Activated T-cell treated with anti-CD3 and anti-CD28 coated beads, Interleukin-2, amount 50 U/mL, for 4 hours (primary cell): Measurements from ENCODE around the gene SDK1. TPM values are rescaled to one million over a fixed set of nuclear protein-coding genes. Genes with fewer than 3 reads are reported as not detected.

Source experiments
- ATAC-seq, 2 donors: fragments of 200-7000 bp; cut with Tn5 transposase; one replicate each; pipeline ENCODE4 v1.10.0; 2021
- DNase-seq: peaks from one replicate; pipeline ENCODE4 v3.0.0-alpha.2; 2020
- H3K27me3 Mint-ChIP-seq: one replicate; pipeline ENCODE4 v1.8.0; 2021; ENCODE audit warnings: low read depth, mixed read lengths
- H3K36me3 Mint-ChIP-seq: one replicate; pipeline ENCODE4 v1.8.0; 2022; ENCODE audit warnings: mixed read lengths; ENCODE audit not compliant: insufficient read depth
- H3K4me1 Mint-ChIP-seq: one replicate; pipeline ENCODE4 v1.8.0; 2021; ENCODE audit warnings: low read depth, mixed read lengths
- H3K4me3 Mint-ChIP-seq: one replicate; pipeline ENCODE4 v1.8.0; 2021; ENCODE audit warnings: mild to moderate bottlenecking, moderate library complexity, mixed read lengths
- H3K9me3 Mint-ChIP-seq: one replicate; pipeline ENCODE4 v1.8.0; 2021; ENCODE audit warnings: mixed read lengths
- total RNA-seq, 3 donors: library from RNA; stranded (reverse); gene quantifications; one replicate each; pipeline ENCODE4 v1.2.1, GENCODE V29; 2021

SDK1 gene
- total RNA-seq, 3 donors from 2014 or later = 0.05 to 0.79 (median 0.40) TPM

DNA sequence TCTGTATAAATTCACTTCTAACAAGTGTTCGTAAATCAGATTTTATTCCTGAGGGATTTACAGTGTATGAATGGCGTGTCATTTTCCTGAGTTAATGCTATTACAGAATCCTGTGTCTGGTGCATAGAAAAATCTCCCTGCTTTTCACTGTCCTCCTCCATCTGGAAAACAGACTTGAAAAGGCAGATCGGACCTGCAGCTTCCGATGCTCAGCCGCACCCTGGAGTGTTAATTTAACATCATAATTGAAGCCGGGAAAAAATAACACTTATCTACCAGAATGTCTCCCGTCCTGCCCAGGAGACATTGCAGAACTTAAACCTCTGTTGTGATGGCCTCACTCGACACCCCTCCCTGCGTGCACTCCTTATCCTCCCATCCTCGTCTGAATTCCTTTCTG lies 939.0 kb downstream of the SDK1 start:
- peaks cover 4% of the 10 kb centered on the region for H3K9me3 Mint-ChIP-seq
- peaks cover 2% of the 10 kb centered on the region for H3K36me3 Mint-ChIP-seq
- peaks cover 4% of the 10 kb centered on the region for H3K4me1 Mint-ChIP-seq
- ATAC-seq (no peak), DNase-seq (no peak)
- H3K4me3 Mint-ChIP-seq = no peak overlapping the region
- H3K27me3 Mint-ChIP-seq = no peaks in the 10 kb centered on the region

- Mint-ChIP-seq H3K4me3 (no peak overlapping the region), H3K36me3 (peaks cover 2% of the 10 kb centered on the region), H3K27me3 (no peaks in the 10 kb centered on the region), H3K9me3 (peaks cover 5% of the 10 kb centered on the region), H3K4me1 (peaks cover 4% of the 10 kb centered on the region)
- ATAC-seq (no peak), DNase-seq (no peak)
Observed at GRCh38 chr7:4240520-4241303, 939.7 kb downstream of the SDK1 start.

GRCh38 chr7:4241304-4241612 lies 940.2 kb downstream of the SDK1 start:
- ATAC-seq (no peak), DNase-seq (no peak)
- Mint-ChIP-seq H3K27me3 (no peaks in the 10 kb centered on the region), H3K4me1 (peaks cover 4% of the 10 kb centered on the region), H3K4me3 (no peak overlapping the region), H3K36me3 (peaks cover 2% of the 10 kb centered on the region), H3K9me3 (peaks cover 5% of the 10 kb centered on the region)

DNA sequence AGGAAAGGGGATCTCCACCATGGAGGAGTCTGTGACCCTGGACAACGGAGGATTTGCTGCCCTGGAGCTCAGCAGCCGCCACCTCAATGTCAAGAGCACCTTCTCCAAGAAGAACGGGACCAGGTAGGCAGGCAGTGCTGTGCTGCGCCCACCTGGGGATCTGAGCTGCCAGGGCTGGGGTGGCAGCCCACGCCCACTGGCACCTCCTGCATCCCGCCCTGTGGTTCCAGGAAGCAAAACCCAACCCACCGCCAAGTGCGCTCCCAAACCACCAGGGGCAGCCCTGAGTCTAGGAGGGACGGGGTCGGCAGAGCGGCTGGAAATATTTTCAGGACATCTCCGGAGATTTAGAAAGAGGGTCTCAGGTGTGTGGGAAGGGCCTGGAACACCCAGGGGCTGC lies 940.7 kb downstream of the SDK1 start:
- ATAC-seq = no peak
- no peaks in the 10 kb centered on the region for H3K27me3 Mint-ChIP-seq
- DNase-seq = no peak
- no peak overlapping the region for H3K4me3 Mint-ChIP-seq
- peaks cover 2% of the 10 kb centered on the region for H3K36me3 Mint-ChIP-seq
- peaks cover 5% of the 10 kb centered on the region for H3K9me3 Mint-ChIP-seq
- peaks cover 4% of the 10 kb centered on the region for H3K4me1 Mint-ChIP-seq

DNA sequence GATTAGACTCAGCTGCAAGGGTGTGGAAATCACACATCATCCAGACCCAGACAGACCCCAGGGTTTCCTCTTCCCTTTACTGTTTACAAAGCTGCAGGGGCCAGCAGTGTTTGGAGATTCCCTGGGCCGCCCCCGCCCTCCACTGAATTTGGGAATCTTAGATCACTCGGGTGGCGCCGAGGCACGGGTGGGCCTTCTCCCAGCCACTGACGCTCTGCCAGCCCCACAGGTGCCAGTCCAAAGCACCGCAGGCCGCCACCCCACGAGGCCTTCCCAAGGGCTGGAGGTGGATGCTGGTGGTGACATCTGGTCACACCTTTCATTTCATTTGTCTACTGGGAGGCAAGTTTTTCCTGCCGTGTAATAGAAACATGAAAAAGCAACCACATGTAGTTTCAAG lies 941.7 kb downstream of the SDK1 start:
- ATAC-seq = no peak
- DNase-seq = no peak
- Mint-ChIP-seq H3K4me3 (no peak overlapping the region), H3K9me3 (peaks cover 5% of the 10 kb centered on the region), H3K4me1 (peaks cover 4% of the 10 kb centered on the region), H3K27me3 (no peaks in the 10 kb centered on the region), H3K36me3 (peaks cover 2% of the 10 kb centered on the region)

DNA sequence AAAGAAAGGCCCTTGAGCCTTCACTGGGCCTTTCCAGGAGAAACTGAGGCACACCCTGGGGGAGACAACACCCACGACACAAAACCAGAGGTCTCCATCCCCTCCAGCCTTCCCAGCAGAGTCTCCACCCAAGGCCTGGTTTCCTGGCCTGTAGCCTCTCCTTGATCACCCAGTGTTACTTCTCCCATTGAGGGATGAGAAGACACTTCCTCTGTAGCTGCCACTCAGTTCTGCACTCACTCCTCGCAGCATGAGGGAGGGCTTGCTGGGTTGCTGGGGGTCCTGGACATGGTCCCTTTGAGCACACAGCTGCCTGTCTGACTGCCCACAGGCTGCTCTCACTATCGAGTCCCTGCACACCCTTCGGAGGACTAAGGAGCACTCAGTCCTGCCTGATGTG lies 943.0 kb downstream of the SDK1 start:
- DNase-seq = no peak
- H3K27me3 Mint-ChIP-seq = no peaks in the 10 kb centered on the region
- peaks cover 4% of the 10 kb centered on the region for H3K4me1 Mint-ChIP-seq
- H3K4me3 Mint-ChIP-seq = no peak overlapping the region
- ATAC-seq = no peak
- H3K9me3 Mint-ChIP-seq = peaks cover 5% of the 10 kb centered on the region
- H3K36me3 Mint-ChIP-seq = peaks cover 2% of the 10 kb centered on the region

DNA sequence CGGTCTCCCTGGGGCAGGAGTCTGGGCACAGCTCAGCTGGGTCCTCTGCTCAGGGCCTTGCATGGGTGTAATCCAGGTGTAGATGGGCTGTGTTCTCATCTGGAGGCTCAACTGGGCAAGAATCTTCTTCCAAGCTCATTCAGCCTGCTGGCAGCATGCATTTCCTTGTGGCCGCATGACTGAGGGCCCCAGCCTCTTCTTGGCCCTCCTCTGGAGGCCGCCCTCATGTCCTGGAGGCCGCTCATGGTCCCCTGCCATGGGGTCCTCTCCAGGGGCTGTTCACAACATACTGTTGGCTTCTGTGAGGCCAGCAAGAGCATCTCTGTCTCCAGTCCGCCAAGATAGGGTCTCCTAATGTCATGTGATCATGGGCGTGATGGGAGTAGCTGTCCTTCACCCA lies 943.6 kb downstream of the SDK1 start:
- Mint-ChIP-seq H3K4me3 (no peak overlapping the region), H3K4me1 (peaks cover 4% of the 10 kb centered on the region), H3K9me3 (peaks cover 5% of the 10 kb centered on the region), H3K27me3 (no peaks in the 10 kb centered on the region), H3K36me3 (peaks cover 2% of the 10 kb centered on the region)
- ATAC-seq (no peak), DNase-seq (no peak)

GRCh38 chr7:4245135-4245865 lies 944.2 kb downstream of the SDK1 start:
- peaks cover 5% of the 10 kb centered on the region for H3K9me3 Mint-ChIP-seq
- H3K36me3 Mint-ChIP-seq = peaks cover 2% of the 10 kb centered on the region
- H3K4me3 Mint-ChIP-seq = no peak overlapping the region
- H3K27me3 Mint-ChIP-seq = no peaks in the 10 kb centered on the region
- no peak for DNase-seq
- no peak for ATAC-seq
- peaks cover 3% of the 10 kb centered on the region for H3K4me1 Mint-ChIP-seq

- DNase-seq = no peak
- H3K4me3 Mint-ChIP-seq = no peak overlapping the region
- ATAC-seq = no peak
- H3K4me1 Mint-ChIP-seq = no peaks in the 10 kb centered on the region
- H3K9me3 Mint-ChIP-seq = peaks cover 8% of the 10 kb centered on the region
- H3K27me3 Mint-ChIP-seq = no peaks in the 10 kb centered on the region
- peaks cover 2% of the 10 kb centered on the region for H3K36me3 Mint-ChIP-seq
Observed at GRCh38 chr7:4245866-4246470, 944.9 kb downstream of the SDK1 start.

DNA sequence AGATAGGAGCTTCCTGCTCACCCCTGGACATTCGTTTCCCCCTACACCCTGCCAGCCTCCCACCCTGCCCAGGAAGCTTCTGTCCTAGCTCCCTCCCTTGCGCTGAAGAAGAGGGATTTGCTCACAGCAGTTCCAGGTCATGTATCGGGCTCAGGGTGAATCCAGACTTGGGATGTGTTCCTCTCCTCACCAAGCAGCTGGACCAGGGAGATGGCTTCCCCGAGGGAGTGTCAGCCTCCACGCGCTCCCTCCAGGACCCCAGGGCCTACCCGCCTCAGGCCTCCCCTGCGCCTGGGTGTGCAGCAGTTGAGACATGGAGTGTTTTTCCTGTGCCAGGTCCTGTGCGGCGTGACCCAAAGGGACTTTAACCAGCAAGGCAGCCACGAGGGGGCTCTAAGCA lies 945.5 kb downstream of the SDK1 start:
- ATAC-seq = no peak
- Mint-ChIP-seq H3K9me3 (peaks cover 12% of the 10 kb centered on the region), H3K36me3 (peaks cover 2% of the 10 kb centered on the region), H3K4me3 (no peak overlapping the region), H3K27me3 (no peaks in the 10 kb centered on the region), H3K4me1 (no peaks in the 10 kb centered on the region)
- no peak for DNase-seq

- DNase-seq = no peak
- H3K4me1 Mint-ChIP-seq = no peaks in the 10 kb centered on the region
- peaks cover 2% of the 10 kb centered on the region for H3K36me3 Mint-ChIP-seq
- H3K27me3 Mint-ChIP-seq = no peaks in the 10 kb centered on the region
- peaks cover 17% of the 10 kb centered on the region for H3K9me3 Mint-ChIP-seq
- no peak overlapping the region for H3K4me3 Mint-ChIP-seq
- no peak for ATAC-seq
Observed at GRCh38 chr7:4247106-4247876, 946.2 kb downstream of the SDK1 start.

- Mint-ChIP-seq H3K4me3 (no peak overlapping the region), H3K9me3 (peaks cover 23% of the 10 kb centered on the region)
Observed at GRCh38 chr7:4248295-4248694, 947.2 kb downstream of the SDK1 start.

DNA sequence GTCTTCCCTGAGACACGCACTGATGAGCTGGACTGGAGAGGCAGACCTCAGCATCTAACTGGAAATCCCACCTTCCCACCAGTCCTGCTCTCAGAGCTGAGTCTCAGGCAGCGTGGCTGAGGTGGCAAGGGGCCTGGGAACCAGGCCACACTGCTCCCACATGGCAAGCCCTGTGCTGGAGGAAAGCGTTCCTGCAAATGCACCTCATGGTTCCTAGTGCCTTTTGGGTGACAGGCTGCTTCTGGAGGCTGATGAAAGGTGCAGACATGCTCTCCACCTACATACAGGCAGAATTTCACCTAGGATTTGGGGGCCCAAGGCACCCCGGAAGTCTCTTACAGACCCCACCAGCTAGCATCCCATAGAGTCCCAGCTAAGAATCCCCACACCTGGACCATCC lies 948.2 kb downstream of the SDK1 start:
- Mint-ChIP-seq H3K36me3 (peaks cover 1% of the 10 kb centered on the region), H3K27me3 (no peaks in the 10 kb centered on the region), H3K4me3 (no peak overlapping the region), H3K4me1 (no peaks in the 10 kb centered on the region), H3K9me3 (peaks cover 33% of the 10 kb centered on the region)
- DNase-seq (no peak), ATAC-seq (no peak)

More at GRCh38 chr7:4248295-4248694, 947.2 kb downstream of the SDK1 start:
- no peaks in the 10 kb centered on the region for H3K27me3 Mint-ChIP-seq
- H3K4me1 Mint-ChIP-seq = no peaks in the 10 kb centered on the region
- H3K36me3 Mint-ChIP-seq = peaks cover under 1% of the 10 kb centered on the region
- no peak for ATAC-seq
- DNase-seq = no peak

DNA sequence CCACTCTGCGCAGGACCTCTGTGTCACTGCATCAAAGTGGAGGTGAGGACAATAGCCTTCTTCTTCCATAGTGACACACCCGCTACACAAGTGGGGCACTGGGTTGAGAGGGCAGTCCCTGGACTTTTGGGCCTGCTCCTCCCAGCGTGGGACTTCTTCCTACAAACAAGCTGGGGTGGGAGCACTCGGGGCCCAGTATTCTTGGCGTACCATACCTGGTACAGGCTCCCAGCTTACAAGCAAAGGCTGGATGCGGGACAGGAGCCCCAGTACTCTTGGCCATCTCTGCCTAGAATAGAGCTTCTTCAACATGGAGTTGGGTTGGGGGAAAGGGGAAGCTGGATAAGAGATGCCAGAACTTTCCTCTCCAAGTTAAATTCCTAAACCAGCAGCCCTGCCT lies 954.3 kb downstream of the SDK1 start:
- no peak for ATAC-seq
- Mint-ChIP-seq H3K36me3 (peaks cover 1% of the 10 kb centered on the region), H3K4me1 (no peaks in the 10 kb centered on the region)

More for the DNA sequence above, 954.3 kb downstream of the SDK1 start:
- no peak for DNase-seq
- peaks cover 36% of the 10 kb centered on the region for H3K9me3 Mint-ChIP-seq
- no peaks in the 10 kb centered on the region for H3K27me3 Mint-ChIP-seq
- H3K4me3 Mint-ChIP-seq = no peak overlapping the region
